PC-9 (cell line): Measurements from ENCODE around the gene STN1. TPM values are rescaled to one million over a fixed set of nuclear protein-coding genes. Genes with fewer than 3 reads are reported as not detected.

Source experiments
- BruUV-seq: library from RNA; stranded (reverse); fragments of 400-500 nt; replicated peaks from 2 replicates; lab custom pipeline; 2021; lab: Mats Ljungman, UMichigan
- CTCF ChIA-PET: fragments of 300-600 bp; sonication (Branson Sonifier 250); formaldehyde crosslinking; loops from one replicate; lab custom pipeline; 2022; ENCODE audit warnings: antibody characterized with exemption; lab: Charles Lee
- POLR2A ChIA-PET: fragments of 300-600 bp; sonication (Branson Sonifier 250); formaldehyde crosslinking; loops from one replicate; lab custom pipeline; 2022; ENCODE audit warnings: antibody characterized with exemption; ENCODE audit not compliant: unreplicated experiment; lab: Charles Lee
- DNase-seq, 2 experiments: peaks; one replicate each; pipeline versions ENCODE4 v3.0.0 to v3.0.0-alpha.2; 2015 to 2022; ENCODE audit warnings: mixed read lengths in 1 of 2
- H2AFZ ChIP-seq: fragments of 200-600 bp; sonication (generic); 2 replicates; pipeline ENCODE4 v1.8.1; 2017; ENCODE audit warnings: antibody characterized with exemption
- H3F3A ChIP-seq: fragments of 200-600 bp; sonication (generic); 2 replicates; pipeline ENCODE4 v1.8.1; 2017; ENCODE audit warnings: antibody characterized with exemption, mild to moderate bottlenecking, low read depth; ENCODE audit not compliant: insufficient read depth
- H3K27ac ChIP-seq: fragments of 200-600 bp; sonication (generic); 2 replicates; pipeline ENCODE4 v1.6.1; 2016; ENCODE audit warnings: mixed run types
- H3K27me3 ChIP-seq: fragments of 200-600 bp; sonication (generic); 2 replicates; pipeline ENCODE4 v1.6.1; 2016; ENCODE audit warnings: low read depth, mixed run types; ENCODE audit not compliant: insufficient read depth
- H3K36me3 ChIP-seq: fragments of 200-600 bp; sonication (generic); 2 replicates; pipeline ENCODE4 v1.6.1; 2016; ENCODE audit warnings: low read depth, mixed run types
- H3K4me1 ChIP-seq: fragments of 200-600 bp; sonication (generic); replicated peaks from 2 replicates; pipeline ENCODE4 v1.6.1; 2016; ENCODE audit warnings: mixed run types; ENCODE audit not compliant: insufficient read depth
- H3K4me2 ChIP-seq: fragments of 200-600 bp; sonication (generic); 2 replicates; pipeline ENCODE4 v1.6.1; 2017; ENCODE audit warnings: mixed run types
- H3K4me3 ChIP-seq: fragments of 200-600 bp; sonication (generic); 2 replicates; pipeline ENCODE4 v1.6.1; 2016; ENCODE audit warnings: mixed run types
- H3K79me2 ChIP-seq: fragments of 200-600 bp; sonication (generic); 2 replicates; pipeline ENCODE4 v1.6.1; 2017; ENCODE audit warnings: low read depth, mixed run types
- H3K9me2 ChIP-seq: fragments of 200-600 bp; sonication (generic); 2 replicates; pipeline ENCODE4 v1.8.1; 2017; ENCODE audit warnings: mild to moderate bottlenecking; ENCODE audit not compliant: insufficient read depth
- H3K9me3 ChIP-seq: fragments of 200-600 bp; sonication (generic); 2 replicates; pipeline ENCODE4 v1.8.1; 2016; ENCODE audit warnings: low read depth; ENCODE audit not compliant: insufficient read depth
- H4K20me1 ChIP-seq: fragments of 200-600 bp; sonication (generic); 2 replicates; pipeline ENCODE4 v1.8.1; 2017; ENCODE audit not compliant: insufficient read depth
- EZH2 ChIP-seq: fragments of 200-600 bp; sonication (generic); IDR thresholded peaks from 2 replicates; pipeline ENCODE4 v1.8.0; 2017; ENCODE audit warnings: antibody characterized with exemption, low read depth
- intact Hi-C: fragments of 100-400 bp; cut with micrococcal nuclease; formaldehyde crosslinking; loops from one replicate; pipeline ENCODE4 v1.10.0; 2022; ENCODE audit not compliant: unreplicated experiment
- total RNA-seq: library from RNA; stranded (reverse); gene quantifications from 2 replicates; pipeline ENCODE4 v1.2.3, GENCODE V29; 2021
- TF ChIP-seq, protein P1 (sequence below): fragments of 200-600 bp; sonication (generic); conservative IDR thresholded peaks from 2 replicates; pipeline ENCODE4 v1.6.1; 2017; ENCODE audit warnings: mixed run types, antibody characterized with exemption, mild to moderate bottlenecking, moderate library complexity

Gene STN1
- total RNA-seq, 1 experiment from 2014 or later = 20.5 TPM

GRCh38 chr10:103892181-103892580, 25.8 kb downstream of the STN1 start:
- Histone ChIP-seq H3K9me3 (no peaks in the 10 kb centered on the region), H4K20me1 (no peaks in the 10 kb centered on the region), H3K4me1 (peaks cover 94% of the 10 kb centered on the region), H2AFZ (no peak overlapping the region), H3K4me3 (no peak overlapping the region), H3K27me3 (no peaks in the 10 kb centered on the region), H3K4me2 (no peak overlapping the region), H3K27ac (peak overlapping the region; percentile 99), H3K36me3 (peaks cover 18% of the 10 kb centered on the region), H3K79me2 (peaks cover 16% of the 10 kb centered on the region), H3K9me2 (no peaks in the 10 kb centered on the region), H3F3A (peaks cover 76% of the 10 kb centered on the region)
- no TSS peak for BruUV-seq
- TF ChIP-seq, protein P1, sequence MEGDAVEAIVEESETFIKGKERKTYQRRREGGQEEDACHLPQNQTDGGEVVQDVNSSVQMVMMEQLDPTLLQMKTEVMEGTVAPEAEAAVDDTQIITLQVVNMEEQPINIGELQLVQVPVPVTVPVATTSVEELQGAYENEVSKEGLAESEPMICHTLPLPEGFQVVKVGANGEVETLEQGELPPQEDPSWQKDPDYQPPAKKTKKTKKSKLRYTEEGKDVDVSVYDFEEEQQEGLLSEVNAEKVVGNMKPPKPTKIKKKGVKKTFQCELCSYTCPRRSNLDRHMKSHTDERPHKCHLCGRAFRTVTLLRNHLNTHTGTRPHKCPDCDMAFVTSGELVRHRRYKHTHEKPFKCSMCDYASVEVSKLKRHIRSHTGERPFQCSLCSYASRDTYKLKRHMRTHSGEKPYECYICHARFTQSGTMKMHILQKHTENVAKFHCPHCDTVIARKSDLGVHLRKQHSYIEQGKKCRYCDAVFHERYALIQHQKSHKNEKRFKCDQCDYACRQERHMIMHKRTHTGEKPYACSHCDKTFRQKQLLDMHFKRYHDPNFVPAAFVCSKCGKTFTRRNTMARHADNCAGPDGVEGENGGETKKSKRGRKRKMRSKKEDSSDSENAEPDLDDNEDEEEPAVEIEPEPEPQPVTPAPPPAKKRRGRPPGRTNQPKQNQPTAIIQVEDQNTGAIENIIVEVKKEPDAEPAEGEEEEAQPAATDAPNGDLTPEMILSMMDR = no peak
- no peak for TF ChIP-seq EZH2
- CTCF ChIA-PET = no interaction called here
- intact Hi-C loops = loop anchor here (10.0 kb wide), 1 partner anchor 443 kb away; the partner anchor contains the start of gene ITPRIP
- no peak for DNase-seq
- POLR2A ChIA-PET = no interaction called here

- no peaks in the 10 kb centered on the region for H4K20me1 ChIP-seq
- ChIA-PET POLR2A (interaction anchor here (0.6 kb wide), 1 partner anchor 42 kb away, joined by 5 read pairs; no protein-coding TSS in a partner anchor), CTCF (interaction anchor here (1.3 kb wide), 1 partner anchor 77 kb away, joined by 4 read pairs; no protein-coding TSS in a partner anchor)
- H3K4me1 ChIP-seq = peaks cover 79% of the 10 kb centered on the region
- H3K9me3 ChIP-seq = no peaks in the 10 kb centered on the region
- H3K27ac ChIP-seq = peak overlapping the region; percentile 99
- H3K27me3 ChIP-seq = no peaks in the 10 kb centered on the region
- H2AFZ ChIP-seq = no peak overlapping the region
- TSS peak; percentile 92 for BruUV-seq
- H3K9me2 ChIP-seq = no peaks in the 10 kb centered on the region
- peak overlapping the region; percentile 80 for H3K4me2 ChIP-seq
- intact Hi-C loops = loop anchor here (1.0 to 10.0 kb wide), 5 partner anchors 18 to 444 kb away; partner anchors contain the start of genes ITPRIP and STN1
- peaks cover 18% of the 10 kb centered on the region for H3K36me3 ChIP-seq
- no peak overlapping the region; the same call in 1 of the 2 replicates for H3K4me3 ChIP-seq
- H3F3A ChIP-seq = peaks cover 64% of the 10 kb centered on the region
- peak in 1 of 2 experiments; percentile 68 for DNase-seq
- TF ChIP-seq, protein P1 = no peak
- TF ChIP-seq EZH2 = no peak
- H3K79me2 ChIP-seq = peaks cover 16% of the 10 kb centered on the region
These were observed 27.3 kb downstream of the STN1 start for GRCh38 chr10:103890688-103891087.

DNA sequence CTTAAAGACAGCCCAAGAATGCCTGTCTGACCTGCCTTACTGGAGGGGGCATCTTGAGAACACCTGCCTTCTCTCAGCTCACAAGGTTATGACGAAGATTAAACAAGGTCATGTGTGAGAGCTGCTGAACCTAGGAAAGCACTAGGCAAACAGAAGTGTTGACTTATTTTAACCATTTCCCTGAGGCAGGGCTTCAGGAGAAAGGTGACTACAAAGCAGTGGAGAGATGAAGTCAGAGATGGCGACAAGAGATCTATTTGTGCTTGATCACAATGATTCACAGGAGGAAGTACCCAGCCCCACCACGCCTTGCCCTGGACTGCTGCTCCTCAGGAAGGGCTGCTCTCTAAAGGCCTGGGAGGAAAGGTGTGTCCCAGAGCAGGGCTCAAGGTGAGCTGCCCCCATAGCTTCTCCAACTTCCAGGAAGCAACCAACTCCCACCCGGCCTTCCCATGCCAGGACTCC, 27.8 kb downstream of the STN1 start:
- Histone ChIP-seq H3K4me3 (peak overlapping the region; percentile 38; the same call in 1 of the 2 replicates), H4K20me1 (no peaks in the 10 kb centered on the region), H3F3A (peaks cover 60% of the 10 kb centered on the region), H3K9me3 (no peaks in the 10 kb centered on the region), H3K9me2 (no peaks in the 10 kb centered on the region), H3K36me3 (peaks cover 18% of the 10 kb centered on the region), H3K4me2 (peak overlapping the region; percentile 80), H3K27me3 (no peaks in the 10 kb centered on the region), H3K4me1 (peaks cover 75% of the 10 kb centered on the region), H3K79me2 (peaks cover 16% of the 10 kb centered on the region), H2AFZ (no peak overlapping the region), H3K27ac (peak overlapping the region; percentile 99)
- CTCF ChIA-PET = interaction anchor here (0.8 to 1.4 kb wide), 3 partner anchors 18 to 96 kb away, joined by 3 to 4 read pairs (median 3); no protein-coding TSS in a partner anchor
- TF ChIP-seq, protein P1 = no peak
- TF ChIP-seq EZH2 = no peak
- intact Hi-C loops = loop anchor here (1.0 to 10.0 kb wide), 5 partner anchors 18 to 445 kb away; partner anchors contain the start of genes ITPRIP and STN1
- POLR2A ChIA-PET = interaction anchor here (0.6 to 0.7 kb wide), 2 partner anchors 43 to 194 kb away, joined by 3 to 5 read pairs; no protein-coding TSS in a partner anchor
- BruUV-seq = no TSS peak
- DNase-seq = peak; percentile 78 to 99
